LNCaP clone FGC (cell line): ENCODE data around the gene SVIL.

Experiments used
- DNase-seq: peaks from one replicate; pipeline ENCODE4 v3.0.0-alpha.2; 2011; ENCODE audit warnings: low read depth
- H3K4me3 ChIP-seq: 2 replicates; pipeline ENCODE4 v1.5.1; 2011; ENCODE audit warnings: mild to moderate bottlenecking, low read depth, low read length, control low read depth
- CTCF ChIP-seq: IDR thresholded peaks from 2 replicates; pipeline ENCODE4 v1.5.1; 2012; ENCODE audit warnings: mild to moderate bottlenecking; ENCODE audit not compliant: control insufficient read depth, insufficient read depth; ENCODE audit errors: extremely low read depth

SVIL gene

GRCh38 chr10:29643771-29644501, 9.2 kb upstream of the SVIL start:
- no peak for DNase-seq
- TF ChIP-seq CTCF, result no peak
- no peak overlapping the region for H3K4me3 ChIP-seq

DNA sequence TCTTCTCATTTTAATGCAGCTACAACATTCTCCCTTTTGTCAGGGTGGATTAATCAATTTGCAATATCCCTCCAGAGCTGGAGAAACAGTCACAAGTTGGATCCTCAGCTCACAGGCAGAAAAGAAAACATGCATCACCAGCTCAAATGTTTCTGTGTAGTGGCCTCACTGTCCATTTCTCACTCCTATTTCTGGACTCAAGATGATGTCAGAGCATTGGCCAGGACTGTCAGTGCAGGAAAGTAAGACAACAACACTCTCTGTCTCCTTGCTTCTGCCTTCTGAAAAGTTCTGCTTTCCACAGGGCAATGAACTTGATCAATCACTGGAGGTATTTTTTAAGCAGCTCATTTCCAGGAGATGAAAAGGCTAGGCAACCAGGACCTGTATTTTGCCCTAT, 8.2 kb upstream of the SVIL start:
- no peak for TF ChIP-seq CTCF
- H3K4me3 ChIP-seq, result no peak overlapping the region
- DNase-seq, result no peak

- DNase-seq, result no peak
- TF ChIP-seq CTCF, result no peak
These were observed 2.8 kb upstream of the SVIL start for GRCh38 chr10:29637537-29637936.

GRCh38 chr10:29636178-29636577, 1.4 kb upstream of the SVIL start:
- TF ChIP-seq CTCF, result no peak
- H3K4me3 ChIP-seq, result no peak overlapping the region
- DNase-seq, result no peak

More at GRCh38 chr10:29637537-29637936, 2.8 kb upstream of the SVIL start:
- no peak overlapping the region for H3K4me3 ChIP-seq

- TF ChIP-seq CTCF, result no peak
- DNase-seq, result no peak
- H3K4me3 ChIP-seq, result no peak overlapping the region
These were observed 957 bp upstream of the SVIL start for GRCh38 chr10:29635711-29636144.

DNA sequence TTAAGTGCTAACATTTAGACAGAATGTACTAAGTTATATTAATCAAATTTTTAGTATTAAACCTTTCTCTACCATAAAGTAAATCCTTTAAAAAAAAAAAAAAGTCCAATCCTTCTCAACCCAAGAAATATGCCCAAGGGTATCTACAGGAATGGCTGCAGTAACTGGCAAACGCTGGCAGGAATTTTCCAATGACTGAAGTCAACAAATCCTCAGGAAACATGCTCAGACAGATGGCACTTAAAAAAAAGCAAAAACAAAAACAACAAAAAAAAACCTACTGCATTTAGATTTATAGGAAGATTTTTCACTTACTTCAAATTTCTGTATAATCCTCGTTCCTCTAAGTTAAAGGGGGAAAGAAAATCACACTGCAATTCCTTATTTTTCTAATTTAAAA, 666 bp downstream of the SVIL start:
- TF ChIP-seq CTCF, result no peak
- no peak for DNase-seq
- H3K4me3 ChIP-seq, result no peak overlapping the region

DNA sequence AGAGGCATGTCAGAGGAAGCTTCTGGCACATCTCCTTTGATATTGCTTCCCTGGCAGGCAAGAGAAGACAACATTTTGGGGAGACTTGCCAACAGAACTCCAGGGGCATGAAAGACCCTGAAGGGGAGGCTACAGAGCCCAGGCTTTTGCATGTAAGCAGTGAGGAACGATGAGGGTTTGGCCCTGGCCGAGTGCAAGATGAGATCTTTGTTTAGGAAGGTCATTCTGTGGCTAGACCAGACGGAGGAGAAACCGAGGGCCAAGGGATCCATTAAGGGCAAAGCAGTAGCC, 3.8 kb downstream of the SVIL start:
- DNase-seq, result no peak
- H3K4me3 ChIP-seq, result no peak overlapping the region
- no peak for TF ChIP-seq CTCF
